Measurements from ENCODE around the gene SPTBN4. TPM values are rescaled to one million over a fixed set of nuclear protein-coding genes. Genes with fewer than 3 reads are reported as not detected.
A peak's percentile ranks its signal among the peaks of the same experiment; 100 is the strongest.

The SPTBN4 gene
- total and polyA plus RNA-seq, 2 of the 4 experiments (the other 2 are of a cell fraction), result 0.72 to 0.91 TPM

GRCh38 chr19:40616178-40616577, 149.4 kb downstream of the SPTBN4 start:
- Histone ChIP-seq H2BK15ac (ENCODE audit: low read depth, low read length) (peak overlapping the region; percentile 86; the same call in 2 of the 3 replicates), H3K4me1 (ENCODE audit: control insufficient read depth, insufficient read depth, low read length) (peaks cover 12% of the 10 kb centered on the region; the same call in 1 of the 2 replicates), H3K4me3 (ENCODE audit: insufficient read depth, low read depth, low read length) (no peak overlapping the region), H2BK5ac (ENCODE audit: low read depth, low read length, poor library complexity, severe bottlenecking) (peak overlapping the region; percentile 15), H3K56ac (ENCODE audit: extremely low read depth, insufficient read depth, low read length) (no peak overlapping the region), H3K18ac (ENCODE audit: low read depth, low read length) (peak overlapping the region; percentile 10), H3K27me3 (ENCODE audit: control insufficient read depth, insufficient read depth, low read length) (no peaks in the 10 kb centered on the region), H4K91ac (ENCODE audit: insufficient read depth, low read depth, low read length) (peak overlapping the region; percentile 66), H3K4me2 (ENCODE audit: low read depth, low read length) (no peak overlapping the region), H3K36me3 (ENCODE audit: control insufficient read depth, insufficient read depth, low read length) (peaks cover 49% of the 10 kb centered on the region), H4K5ac (ENCODE audit: low read depth, low read length) (peak overlapping the region; percentile 36; the same call in 1 of the 2 replicates), H4K20me1 (ENCODE audit: insufficient read depth, low read length) (peaks cover 3% of the 10 kb centered on the region; the same call in 1 of the 2 replicates), H3K9me3 (ENCODE audit: control insufficient read depth, insufficient read depth, low read length) (no peaks in the 10 kb centered on the region), H3K23ac (ENCODE audit: low read depth, low read length) (no peak overlapping the region), H3K27ac (ENCODE audit: insufficient read depth, low read length) (peak overlapping the region; percentile 18; the same call in 1 of the 2 replicates), H4K8ac (ENCODE audit: low read depth in 2 of 2, low read length in 2 of 2) (peak overlapping the region; percentile 73 to 77; a peak in 3 of 4 replicates), H2AK9ac (replicated peaks; ENCODE audit: low read depth, low read length, poor library complexity) (no peak overlapping the region), H3K79me1 (ENCODE audit: low read depth in 1 of 2, low read length in 2 of 2) (peaks cover 4 to 28% of the 10 kb centered on the region in 2 experiments), H3K9me1 (ENCODE audit: insufficient read depth, low read length) (peaks cover 12% of the 10 kb centered on the region), H2BK20ac (ENCODE audit: low read depth, low read length) (peak overlapping the region; percentile 69; the same call in 1 of the 2 replicates), H3K9ac (ENCODE audit: low read depth, low read length) (no peak overlapping the region), H2BK120ac (ENCODE audit: low read depth, low read length) (peak overlapping the region; percentile 76; the same call in 1 of the 2 replicates), H2AK5ac (ENCODE audit: low read depth, low read length) (peak overlapping the region; percentile 96), H3K14ac (replicated peaks; ENCODE audit: low read depth, low read length) (peak overlapping the region; percentile 29), H2AFZ (replicated peaks; ENCODE audit: low read length, poor library complexity) (no peak overlapping the region), H3K4ac (ENCODE audit: low read depth, low read length) (peak overlapping the region; percentile 74)
- no TSS peak for BruUV-seq (replicated peaks)
- DNase-seq, result no peak
- intact Hi-C loops (cut with micrococcal nuclease) (no loop called here), dilution Hi-C loops (cut with HindIII; ENCODE audit: low sequenced_read_pairs, unreplicated experiment) (no loop called here), in situ Hi-C loops (cut with MboI; ENCODE audit: low sequenced_read_pairs) (no loop called here)
- ATAC-seq (ENCODE audit: low read depth), result no peak
- WGBS, 2 experiments (ENCODE audit: extremely low coverage in 2 of 2, insufficient read length in 1 of 2), result no CpG with 5 or more reads among the region's 5 CpGs
- ChIA-PET POLR2A (ENCODE audit: unreplicated experiment) (interaction anchor here (0.8 kb wide), 1 partner anchor 13 kb away, joined by 4 read pairs; no protein-coding TSS in a partner anchor), CTCF (interaction anchor here (1.3 to 1.6 kb wide), 2 partner anchors 13 to 19 kb away, joined by 3 to 4 read pairs; no protein-coding TSS in a partner anchor)
- TF ChIP-seq RCOR1 (IDR thresholded peaks at IDR 0.05; ENCODE audit: insufficient replicate concordance, low read length) (no peak), SMC3 (IDR thresholded peaks at IDR 0.05; ENCODE audit: low read depth, low read length) (no peak), USF2 (IDR thresholded peaks at IDR 0.05; ENCODE audit: low read depth, low read length) (no peak), MAFK (IDR thresholded peaks at IDR 0.05; ENCODE audit: low read depth, low read length) (no peak), FOS (IDR thresholded peaks at IDR 0.05; ENCODE audit: low read depth, low read length) (no peak), MXI1 (IDR thresholded peaks at IDR 0.05; ENCODE audit: borderline replicate concordance, low read depth, low read length) (no peak), RFX5 (IDR thresholded peaks at IDR 0.05; ENCODE audit: low read depth, low read length) (no peak), CHD1 (IDR thresholded peaks at IDR 0.05; ENCODE audit: low read depth, low read length) (no peak), POLR2A (IDR thresholded peaks at IDR 0.05; ENCODE audit: low read depth, low read length) (no peak), NFE2L2 (IDR thresholded peaks at IDR 0.05; ENCODE audit: low read depth, low read length) (no peak), RAD21 (IDR thresholded peaks at IDR 0.05; ENCODE audit: low read length) (no peak), MAZ (IDR thresholded peaks at IDR 0.05; ENCODE audit: borderline replicate concordance, low read depth, low read length) (no peak), ELK1 (IDR thresholded peaks at IDR 0.05; ENCODE audit: borderline replicate concordance, low read depth, low read length) (no peak), BHLHE40 (IDR thresholded peaks at IDR 0.05; ENCODE audit: low read depth, low read length) (no peak), CEBPB (IDR thresholded peaks at IDR 0.05; ENCODE audit: low read depth, low read length) (no peak), CTCF (conservative IDR thresholded peaks at IDR 0.05; ENCODE audit: low read depth, low read length) (no peak)
